GM19372 (cell line): ENCODE results near the gene C11orf86.
"Not testable (repeated sequence)": the region's sequence is repeated elsewhere in the genome, so short reads cannot be mapped to it uniquely, and the experiment has no call there.

Experiments
- ATAC-seq: cut with Tn5 transposase; IDR thresholded peaks from one replicate; pipeline ENCODE4 v1.9.1; 2021; ENCODE audit warnings: mild to moderate bottlenecking, low read depth, moderate library complexity; ENCODE audit not compliant: unreplicated experiment

Gene C11orf86

DNA sequence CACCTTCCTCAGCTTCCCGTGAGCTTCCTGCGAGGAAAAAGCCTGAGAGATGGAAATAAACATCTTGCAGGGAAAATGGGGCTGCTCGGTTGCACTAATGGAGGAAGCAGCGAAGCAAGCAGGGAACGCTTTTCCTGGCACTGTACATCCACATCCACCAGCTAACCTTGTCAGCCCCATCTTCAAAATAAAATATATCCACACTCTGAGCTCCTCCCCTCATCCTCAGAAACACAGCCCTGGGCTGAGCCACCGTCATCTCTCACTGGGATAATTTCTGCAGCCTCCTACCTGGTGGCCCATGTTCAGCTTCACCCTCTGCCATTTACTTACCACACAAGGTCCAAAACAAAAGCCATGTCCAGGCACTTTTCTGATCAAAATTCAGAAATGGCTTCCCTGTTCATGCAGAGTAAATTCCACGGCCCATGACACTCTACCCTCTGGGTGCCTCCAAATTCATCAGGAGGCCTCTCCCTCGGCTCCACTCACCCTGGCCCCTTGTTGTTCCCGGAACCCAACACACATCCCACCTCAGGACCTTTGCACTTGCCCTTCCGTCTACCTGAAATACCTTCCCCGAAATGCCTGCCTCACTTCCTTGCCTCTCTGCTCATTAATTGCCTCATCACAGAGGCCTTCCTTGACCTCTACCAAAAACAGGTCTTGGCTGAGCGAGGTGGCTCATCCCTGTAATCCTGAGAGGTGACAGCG, 13.0 kb downstream of the C11orf86 start:
- ATAC-seq = no peak

DNA sequence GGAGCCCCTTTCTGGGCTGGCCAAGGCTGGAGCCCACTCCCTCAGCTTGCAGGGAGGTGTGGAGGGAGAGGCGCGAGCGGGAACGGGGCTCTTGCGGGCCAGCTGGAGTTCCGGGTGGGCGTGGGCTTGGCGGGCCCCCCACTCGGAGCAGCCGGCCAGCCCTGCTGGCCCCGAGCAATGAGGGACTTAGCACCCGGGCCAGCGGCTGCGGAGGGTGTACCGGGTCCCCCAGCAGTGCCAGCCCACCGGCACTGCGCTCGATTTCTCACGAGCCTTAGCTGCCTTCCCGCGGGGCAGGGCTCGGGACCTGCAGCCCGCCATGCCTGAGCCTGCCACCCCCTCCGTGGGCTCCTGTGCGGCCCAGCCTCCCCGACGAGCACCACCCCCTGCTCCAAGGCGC, 13.6 kb downstream of the C11orf86 start:
- not testable (repeated sequence) for ATAC-seq

DNA sequence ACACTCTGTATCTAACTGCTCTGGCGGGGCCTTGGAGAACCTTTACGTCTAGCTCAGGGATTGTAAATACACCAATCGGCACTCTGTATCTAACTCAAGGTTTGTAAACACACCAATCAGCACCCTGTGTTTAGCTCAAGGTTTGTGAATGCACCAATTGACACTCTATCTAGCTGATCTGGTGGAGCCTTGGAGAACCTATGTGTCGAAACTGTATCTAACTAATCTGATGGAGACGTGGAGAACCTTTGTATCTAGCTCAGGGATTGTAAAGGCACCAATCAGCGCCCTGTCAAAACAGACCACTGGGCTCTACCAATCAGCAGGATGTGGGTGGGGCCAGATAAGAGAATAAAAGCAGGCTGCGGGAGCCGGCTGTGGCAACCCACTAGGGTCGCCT, 14.3 kb downstream of the C11orf86 start:
- ATAC-seq = not testable (repeated sequence)

GRCh38 chr11:66992041-66992440, 16.9 kb downstream of the C11orf86 start:
- ATAC-seq = no peak

DNA sequence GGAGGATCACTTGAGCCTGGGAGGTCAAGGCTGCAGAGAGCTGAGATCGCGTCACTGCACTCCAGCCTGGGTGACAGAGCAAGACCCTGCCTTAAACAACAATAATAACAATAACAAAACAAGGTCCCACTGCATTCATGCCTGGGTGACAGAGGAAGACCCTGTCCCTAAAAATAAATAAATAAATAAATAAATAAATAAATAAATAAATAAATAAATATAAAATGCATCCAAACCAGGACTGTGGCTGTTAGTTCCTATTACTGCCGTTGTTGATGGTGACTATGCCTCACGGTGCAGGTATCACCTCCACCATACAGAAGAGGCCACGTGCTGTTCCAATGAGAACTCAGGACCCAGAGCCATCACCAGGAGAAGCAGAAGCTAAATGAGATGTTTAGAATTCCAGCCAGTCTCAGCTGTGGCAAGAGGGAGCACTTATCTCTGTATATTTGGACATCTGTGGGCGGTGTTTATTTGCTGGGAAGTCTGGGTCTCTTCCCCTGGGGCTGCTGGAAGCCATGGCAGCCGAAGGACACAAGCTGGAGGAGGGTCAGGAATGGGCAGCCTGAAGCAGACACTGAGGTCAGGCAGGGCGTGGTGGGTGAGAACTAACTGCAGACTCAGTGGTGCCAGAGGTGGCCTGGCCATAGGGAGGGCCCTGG, 21.6 kb downstream of the C11orf86 start:
- no peak for ATAC-seq

DNA sequence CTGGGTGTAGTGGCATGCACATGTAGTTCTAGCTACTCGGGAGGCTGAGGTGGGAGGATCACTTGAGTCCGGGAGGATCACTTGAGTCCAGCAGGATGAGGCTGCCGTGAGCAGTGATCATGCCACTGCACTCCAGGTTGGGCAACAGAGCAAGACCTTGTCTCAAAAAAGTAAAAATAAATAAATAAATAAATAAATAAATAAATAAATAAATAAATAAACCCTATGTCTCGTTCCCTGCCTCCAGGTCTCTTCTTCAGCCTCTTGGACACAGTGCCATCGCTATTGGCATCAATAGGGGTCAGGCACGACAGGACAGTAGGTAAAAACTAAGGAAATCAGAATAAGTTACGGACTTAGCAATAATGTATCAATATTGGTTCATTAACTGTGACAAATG, 24.5 kb downstream of the C11orf86 start:
- no peak for ATAC-seq

DNA sequence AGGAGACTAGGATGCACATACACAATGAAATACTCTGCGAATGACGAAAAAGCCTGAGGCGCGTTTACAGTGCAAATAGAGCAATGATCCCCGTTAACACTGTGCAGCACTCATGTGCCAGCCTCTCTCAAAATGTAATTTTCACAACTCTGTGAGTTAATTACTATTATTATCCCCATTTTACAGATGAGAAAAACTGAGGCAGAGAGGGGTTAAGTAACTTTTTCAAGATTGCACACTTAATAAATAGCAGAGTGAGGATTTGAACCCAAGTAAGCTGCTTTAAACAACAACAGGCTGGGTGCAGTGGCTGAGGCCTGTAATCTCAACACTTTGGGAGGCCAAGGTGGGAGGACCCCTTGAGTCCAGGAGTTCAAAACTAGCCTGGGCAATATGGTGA, 26.2 kb downstream of the C11orf86 start:
- no peak for ATAC-seq

GRCh38 chr11:67002297-67002913, 27.3 kb downstream of the C11orf86 start:
- ATAC-seq = no peak

DNA sequence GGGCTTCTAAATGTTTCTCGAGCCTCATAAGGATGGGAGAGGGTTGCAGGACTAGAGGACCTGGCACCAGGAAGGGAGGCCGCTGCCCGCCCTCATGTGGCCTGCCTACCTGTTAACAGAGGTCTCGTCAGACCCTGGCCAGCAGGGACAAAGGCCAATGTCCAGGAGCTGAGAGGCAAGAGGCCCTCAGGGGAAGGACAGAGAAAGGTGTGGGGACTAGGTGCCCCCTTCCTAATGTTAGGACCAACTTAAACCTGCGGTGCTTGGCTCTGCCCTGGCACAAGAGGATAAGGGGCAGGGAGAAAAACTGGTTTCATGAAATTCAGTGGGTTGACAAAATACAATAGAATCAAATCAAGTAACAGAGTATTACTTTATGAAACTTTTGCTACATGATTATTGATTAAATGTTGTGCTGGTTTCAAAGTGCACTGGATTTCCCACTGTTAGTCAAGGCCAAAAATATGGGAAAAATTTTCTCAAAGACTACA, 27.9 kb downstream of the C11orf86 start:
- ATAC-seq = no peak

DNA sequence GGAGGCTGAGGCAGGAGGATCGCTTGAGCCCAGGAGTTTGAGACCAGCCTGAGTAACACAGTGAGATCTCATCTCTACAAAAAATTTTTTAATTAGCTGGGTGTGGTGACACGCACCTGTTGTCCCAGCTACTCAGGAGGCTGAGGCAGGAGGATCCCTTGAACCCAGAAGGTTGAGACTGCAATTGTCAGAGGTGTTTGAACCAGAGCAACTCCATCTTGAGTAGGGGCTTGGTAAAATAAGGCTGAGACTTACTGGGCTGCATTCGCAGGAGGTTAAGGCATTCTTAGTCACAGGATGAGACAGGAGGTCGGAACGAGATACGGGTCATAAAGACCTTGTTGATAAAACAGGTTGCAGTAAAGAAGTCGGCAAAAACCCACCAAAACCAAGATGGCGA, 30.1 kb downstream of the C11orf86 start:
- ATAC-seq = not testable (repeated sequence)

GRCh38 chr11:67006029-67006884, 31.2 kb downstream of the C11orf86 start:
- ATAC-seq = no peak

DNA sequence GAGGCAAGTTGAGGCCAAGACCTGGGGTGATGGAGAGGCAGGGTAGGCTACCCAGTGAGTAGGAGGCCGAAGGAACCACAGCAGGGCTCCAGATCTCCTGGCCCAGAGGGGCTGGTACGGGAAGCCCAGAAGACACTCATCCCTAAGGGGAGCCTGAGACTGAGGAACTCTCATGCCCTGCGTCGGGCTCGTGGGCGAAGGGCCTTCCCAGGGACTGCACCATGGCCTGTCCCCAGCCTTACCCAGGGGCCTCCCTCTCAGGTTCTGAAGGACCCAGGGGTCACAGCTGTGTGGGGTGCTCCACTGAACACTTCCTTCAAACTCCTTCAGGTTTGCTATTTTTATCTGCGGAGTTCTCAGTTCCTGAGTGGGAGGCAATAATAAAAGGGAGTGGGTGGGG, 32.0 kb downstream of the C11orf86 start:
- ATAC-seq = no peak

DNA sequence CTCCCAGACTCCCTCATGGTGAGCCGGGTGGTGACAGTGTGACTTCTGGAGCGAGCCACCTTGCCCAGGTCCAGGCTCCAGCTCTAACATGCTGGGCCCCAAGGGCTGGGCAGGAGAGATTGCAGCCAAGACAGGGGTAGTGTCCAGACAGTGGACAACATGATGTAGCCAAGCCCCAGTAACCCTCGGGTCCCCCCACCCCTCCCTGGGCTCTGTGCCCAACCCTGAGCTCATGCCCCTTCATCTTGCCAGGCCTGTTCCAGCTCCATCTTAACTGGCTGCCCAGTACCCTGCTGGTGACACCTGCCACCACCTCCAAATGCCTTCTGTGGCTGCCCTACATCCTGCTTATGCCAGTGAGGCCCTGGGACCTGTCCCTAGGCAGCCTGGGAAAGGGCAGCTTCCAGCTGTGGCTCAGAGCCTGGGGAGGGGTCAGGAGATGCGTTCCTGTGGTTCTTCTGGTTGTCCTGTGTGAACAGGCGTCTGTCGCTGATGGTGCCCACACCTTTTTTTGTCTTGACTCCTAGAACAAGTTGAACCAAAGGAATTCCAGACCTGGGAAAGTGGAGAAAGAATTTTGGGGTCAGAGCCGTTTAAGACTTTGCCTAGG, 35.3 kb downstream of the C11orf86 start:
- no peak for ATAC-seq

GRCh38 chr11:67013511-67014045, 38.5 kb downstream of the C11orf86 start:
- no peak for ATAC-seq

- no peak for ATAC-seq
Measured at GRCh38 chr11:67014343-67014742, 39.2 kb downstream of the C11orf86 start.

- no peak for ATAC-seq
Measured at GRCh38 chr11:67015048-67015447, 39.9 kb downstream of the C11orf86 start.

- no peak for ATAC-seq
Measured at GRCh38 chr11:67016550-67016949, 41.4 kb downstream of the C11orf86 start.

DNA sequence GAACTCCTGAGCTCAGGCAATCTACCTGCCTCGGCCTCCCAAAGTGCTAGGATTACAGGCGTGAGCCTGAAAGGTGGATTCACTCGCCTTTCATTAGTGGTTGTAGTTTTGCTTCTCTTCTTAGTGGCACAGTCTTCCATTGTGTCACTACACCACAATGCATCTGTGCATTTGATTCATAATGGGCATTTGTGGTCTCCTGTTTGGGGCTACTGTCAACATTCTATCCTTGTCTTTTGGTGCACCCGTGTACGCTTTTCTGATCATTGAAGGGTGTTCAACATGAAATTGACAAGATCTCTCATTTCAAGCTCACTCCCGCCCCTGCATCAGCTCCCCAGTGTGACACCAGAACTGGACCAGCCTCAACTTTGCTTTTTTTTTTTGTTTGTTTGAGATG, 45.8 kb downstream of the C11orf86 start:
- no peak for ATAC-seq

GRCh38 chr11:67022341-67022933, 47.3 kb downstream of the C11orf86 start:
- ATAC-seq = no peak
